Suppressor macrophage (primary cell): ENCODE measurements around the gene SLC1A7.

Source experiments
- DNase-seq, 4 experiments: peaks; one replicate each; pipeline ENCODE4 v3.0.0-alpha.2; 2020 to 2022

The SLC1A7 gene

GRCh38 chr1:53115403-53116306 lies 26.8 kb downstream of the SLC1A7 start:
- no peak for DNase-seq

GRCh38 chr1:53114581-53115400 lies 27.6 kb downstream of the SLC1A7 start:
- DNase-seq = no peak

- DNase-seq = no peak
Measured at GRCh38 chr1:53114090-53114489, 28.3 kb downstream of the SLC1A7 start.

- no peak for DNase-seq
Measured at GRCh38 chr1:53112861-53113260, 29.6 kb downstream of the SLC1A7 start.

GRCh38 chr1:53112271-53112774 lies 30.1 kb downstream of the SLC1A7 start:
- DNase-seq = no peak

GRCh38 chr1:53111693-53112092 lies 30.7 kb downstream of the SLC1A7 start:
- DNase-seq = no peak

GRCh38 chr1:53111073-53111556 lies 31.3 kb downstream of the SLC1A7 start:
- DNase-seq = peak; percentile 42 to 71 (median 66)

GRCh38 chr1:53110370-53111072 lies 31.9 kb downstream of the SLC1A7 start:
- DNase-seq = peak; percentile 80 to 94 (median 88)

GRCh38 chr1:53108646-53109580 lies 33.5 kb downstream of the SLC1A7 start:
- DNase-seq = peak in 2 of 4 experiments; percentile 12 to 37

- no peak for DNase-seq
Measured at GRCh38 chr1:53107570-53108322, 34.7 kb downstream of the SLC1A7 start.

GRCh38 chr1:53107090-53107489 lies 35.3 kb downstream of the SLC1A7 start:
- DNase-seq = no peak

GRCh38 chr1:53104289-53104913 lies 38.0 kb downstream of the SLC1A7 start:
- no peak for DNase-seq

- DNase-seq = no peak
Measured at GRCh38 chr1:53094533-53094919, 47.9 kb downstream of the SLC1A7 start.

GRCh38 chr1:53093778-53094532 lies 48.5 kb downstream of the SLC1A7 start:
- no peak for DNase-seq

- DNase-seq = no peak
Measured at GRCh38 chr1:53093451-53093754, 49.0 kb downstream of the SLC1A7 start.

- no peak for DNase-seq
Measured at GRCh38 chr1:53092659-53093450, 49.6 kb downstream of the SLC1A7 start.

- no peak for DNase-seq
Measured at GRCh38 chr1:53091841-53092645, 50.4 kb downstream of the SLC1A7 start.
